GM23338 (cell line): ENCODE measurements around the gene ARHGAP30. TPM values are rescaled to one million over a fixed set of nuclear protein-coding genes. Genes with fewer than 3 reads are reported as not detected.

Experiments
- ATAC-seq: fragments of 200-7000 bp; cut with Tn5 transposase; 3 replicates; pipeline ENCODE4 v1.9.1; 2020
- DNase-seq: peaks from one replicate; pipeline ENCODE4 v3.0.0-alpha.2; 2015; ENCODE audit warnings: low spot score
- H2AFZ ChIP-seq: fragments of 200-600 bp; sonication (generic); 2 replicates; pipeline ENCODE4 v1.8.0; 2016; ENCODE audit warnings: antibody characterized with exemption, mild to moderate bottlenecking, moderate library complexity
- H3F3A ChIP-seq: fragments of 200-600 bp; sonication (generic); replicated peaks from 2 replicates; pipeline ENCODE4 v1.8.0; 2017; ENCODE audit warnings: antibody characterized with exemption, mixed run types, low read depth
- H3K27ac ChIP-seq: fragments of 200-600 bp; sonication (generic); 2 replicates; pipeline ENCODE4 v1.6.1; 2016; ENCODE audit warnings: low read depth
- H3K27me3 ChIP-seq: fragments of 200-600 bp; sonication (generic); 2 replicates; pipeline ENCODE4 v1.8.0; 2016; ENCODE audit warnings: mild to moderate bottlenecking, mixed run types, moderate library complexity; ENCODE audit not compliant: insufficient read depth
- H3K36me3 ChIP-seq: fragments of 200-600 bp; sonication (generic); 2 replicates; pipeline ENCODE4 v1.8.0; 2016; ENCODE audit warnings: mild to moderate bottlenecking; ENCODE audit not compliant: insufficient read depth
- H3K4me1 ChIP-seq: fragments of 200-600 bp; sonication (generic); 2 replicates; pipeline ENCODE4 v1.8.0; 2016; ENCODE audit warnings: mild to moderate bottlenecking, moderate library complexity; ENCODE audit not compliant: insufficient read depth
- H3K4me2 ChIP-seq: fragments of 200-600 bp; sonication (generic); 2 replicates; pipeline ENCODE4 v1.7.1; 2017; ENCODE audit warnings: mixed run types
- H3K4me3 ChIP-seq: fragments of 200-600 bp; sonication (generic); 2 replicates; pipeline ENCODE4 v1.6.1; 2016; ENCODE audit warnings: mixed run types
- H3K79me2 ChIP-seq: fragments of 200-600 bp; sonication (generic); replicated peaks from 2 replicates; pipeline ENCODE4 v1.8.0; 2017; ENCODE audit warnings: mild to moderate bottlenecking; ENCODE audit not compliant: insufficient read depth
- H3K9me2 ChIP-seq: fragments of 200-600 bp; sonication (generic); 2 replicates; pipeline ENCODE4 v1.8.0; 2017; ENCODE audit not compliant: insufficient read depth
- H4K20me1 ChIP-seq: fragments of 200-600 bp; sonication (generic); replicated peaks from 2 replicates; pipeline ENCODE4 v1.8.0; 2017; ENCODE audit warnings: mild to moderate bottlenecking; ENCODE audit not compliant: insufficient read depth
- H3K27ac Mint-ChIP-seq: 2 replicates; pipeline ENCODE4 v1.8.0; 2020; ENCODE audit warnings: inconsistent platforms, mild to moderate bottlenecking, moderate library complexity, mixed read lengths
- H3K27me3 Mint-ChIP-seq: 3 replicates; pipeline ENCODE4 v1.8.0; 2022; ENCODE audit warnings: low read depth, mild to moderate bottlenecking, moderate library complexity, mixed read lengths, inconsistent platforms; ENCODE audit not compliant: insufficient read depth, poor library complexity
- H3K36me3 Mint-ChIP-seq: 3 replicates; pipeline ENCODE4 v1.8.0; 2021; ENCODE audit warnings: low read depth, mild to moderate bottlenecking, inconsistent platforms, moderate library complexity, mixed read lengths
- H3K4me1 Mint-ChIP-seq: 3 replicates; pipeline ENCODE4 v1.8.0; 2020; ENCODE audit warnings: mild to moderate bottlenecking, inconsistent platforms, mixed read lengths
- H3K4me3 Mint-ChIP-seq: 3 replicates; pipeline ENCODE4 v1.8.0; 2021; ENCODE audit warnings: moderate library complexity, mild to moderate bottlenecking, inconsistent platforms, mixed read lengths
- H3K9me3 Mint-ChIP-seq: 3 replicates; pipeline ENCODE4 v1.8.0; 2020; ENCODE audit warnings: moderate library complexity, mild to moderate bottlenecking, inconsistent platforms, mixed read lengths
- CREB1 ChIP-seq: fragments of 250-450 bp; sonication (Bioruptor Pico); IDR thresholded peaks from 2 replicates; pipeline ENCODE4 v1.5.0; 2020; ENCODE audit warnings: low read depth, mild to moderate bottlenecking, moderate library complexity
- CTCF ChIP-seq, 2 experiments: fragments of 200-600 bp in 1 of 2; sonication (generic) in 1 of 2; conservative IDR thresholded peaks; 2 replicates each; pipeline versions ENCODE4 v1.5.1 to v1.6.1; 2016 to 2017; ENCODE audit warnings: antibody characterized with exemption in 2 of 2, low read depth in 2 of 2, mild to moderate bottlenecking in 2 of 2, moderate library complexity in 1 of 2
- ETS1 ChIP-seq: IDR thresholded peaks from 2 replicates; pipeline ENCODE4 v1.6.1; 2016; ENCODE audit warnings: antibody characterized with exemption
- EZH2 ChIP-seq: fragments of 200-600 bp; sonication (generic); IDR thresholded peaks from one replicate; pipeline ENCODE4 v1.8.0; 2017; ENCODE audit warnings: antibody characterized with exemption, mild to moderate bottlenecking, low read depth; ENCODE audit not compliant: unreplicated experiment
- EZH2phosphoT487 ChIP-seq: fragments of 200-600 bp; sonication (generic); IDR thresholded peaks from one replicate; pipeline ENCODE4 v1.8.1; 2018; ENCODE audit warnings: antibody characterized with exemption; ENCODE audit not compliant: unreplicated experiment
- JUNB ChIP-seq: IDR thresholded peaks from one replicate; pipeline ENCODE4 v1.6.1; 2016; ENCODE audit warnings: antibody characterized with exemption; ENCODE audit not compliant: unreplicated experiment
- NANOG ChIP-seq: IDR thresholded peaks from 2 replicates; pipeline ENCODE4 v1.6.1; 2016; ENCODE audit warnings: antibody characterized with exemption, borderline replicate concordance
- POLR2AphosphoS5 ChIP-seq: IDR thresholded peaks from 2 replicates; pipeline ENCODE4 v1.6.1; 2016; ENCODE audit warnings: antibody characterized with exemption, low read depth
- REST ChIP-seq: IDR thresholded peaks from one replicate; pipeline ENCODE4 v1.6.1; 2018; ENCODE audit warnings: antibody characterized with exemption; ENCODE audit not compliant: unreplicated experiment
- STAT1 ChIP-seq: IDR thresholded peaks from one replicate; pipeline ENCODE4 v1.6.1; 2016; ENCODE audit warnings: antibody characterized with exemption; ENCODE audit not compliant: unreplicated experiment
- ZNF114 ChIP-seq: fragments of 250-450 bp; sonication (Bioruptor Pico); IDR thresholded peaks from 2 replicates; pipeline ENCODE4 v1.5.0; 2020; ENCODE audit warnings: mild to moderate bottlenecking, moderate library complexity
- ZNF331 ChIP-seq: fragments of 250-450 bp; sonication (Bioruptor Pico); IDR thresholded peaks from 2 replicates; pipeline ENCODE4 v1.5.0; 2020; ENCODE audit warnings: low read depth, mild to moderate bottlenecking, moderate library complexity
- ZNF462 ChIP-seq: fragments of 250-450 bp; sonication (Bioruptor Pico); IDR thresholded peaks from 2 replicates; pipeline ENCODE4 v1.5.0; 2020; ENCODE audit warnings: mild to moderate bottlenecking, moderate library complexity
- polyA plus RNA-seq: library from polyadenylated mRNA; unstranded; fragments of >200 nt; fragmentation: Nextera tagmentation; extraction: Ambion mirVana; gene quantifications from 2 replicates; pipeline ENCODE4 v1.2.1, GENCODE V29; 2016
- total RNA-seq: library from RNA; depleted of rRNA; stranded (reverse); fragments of >200 nt; shearing (Covaris generic); gene quantifications from 2 replicates; pipeline ENCODE4 v1.2.3, GENCODE V29; 2014

The ARHGAP30 gene
- total and polyA plus RNA-seq, 2 experiments from 2014 or later = 0.45 TPM; not detected in 1

GRCh38 chr1:161074676-161075368 is 5.1 kb upstream of the ARHGAP30 start:
- Histone ChIP-seq H3F3A (no peaks in the 10 kb centered on the region), H3K4me3 (no peak overlapping the region), H3K9me2 (no peaks in the 10 kb centered on the region), H3K79me2 (no peaks in the 10 kb centered on the region), H3K4me1 (no peaks in the 10 kb centered on the region; the same call in 1 of the 2 replicates), H3K4me2 (no peak overlapping the region), H2AFZ (no peak overlapping the region), H3K27ac (no peak overlapping the region), H4K20me1 (no peaks in the 10 kb centered on the region), H3K27me3 (no peaks in the 10 kb centered on the region), H3K36me3 (no peaks in the 10 kb centered on the region)
- Mint-ChIP-seq H3K27me3 (peaks cover 13% of the 10 kb centered on the region), H3K9me3 (no peaks in the 10 kb centered on the region), H3K27ac (no peak overlapping the region; the same call in 1 of the 2 replicates), H3K36me3 (no peaks in the 10 kb centered on the region), H3K4me3 (no peak overlapping the region), H3K4me1 (no peaks in the 10 kb centered on the region; the same call in 2 of the 3 replicates)
- ATAC-seq (no peak), DNase-seq (no peak)
- TF ChIP-seq EZH2 = no peak
- TF ChIP-seq STAT1 = no peak
- no peak for TF ChIP-seq ZNF462 (CRISPR knock-in tag)
- TF ChIP-seq NANOG = no peak
- TF ChIP-seq JUNB = no peak
- no peak for TF ChIP-seq EZH2phosphoT487
- TF ChIP-seq ZNF114 = no peak
- TF ChIP-seq ZNF331 (CRISPR knock-in tag) = no peak
- no peak for TF ChIP-seq REST
- TF ChIP-seq CREB1 (CRISPR knock-in tag) = no peak
- TF ChIP-seq CTCF (conservative IDR thresholded peaks at IDR 0.05; ENCODE audit: low read depth in 2 of 2) = no peak
- no peak for TF ChIP-seq ETS1
- no peak for TF ChIP-seq POLR2AphosphoS5
